ENCODE data around the gene LPCAT4.
A peak's percentile ranks its signal among the peaks of the same experiment; 100 is the strongest.
"Not testable (repeated sequence)": the region's sequence is repeated elsewhere in the genome, so short reads cannot be mapped to it uniquely, and the experiment has no call there.

The LPCAT4 gene

DNA sequence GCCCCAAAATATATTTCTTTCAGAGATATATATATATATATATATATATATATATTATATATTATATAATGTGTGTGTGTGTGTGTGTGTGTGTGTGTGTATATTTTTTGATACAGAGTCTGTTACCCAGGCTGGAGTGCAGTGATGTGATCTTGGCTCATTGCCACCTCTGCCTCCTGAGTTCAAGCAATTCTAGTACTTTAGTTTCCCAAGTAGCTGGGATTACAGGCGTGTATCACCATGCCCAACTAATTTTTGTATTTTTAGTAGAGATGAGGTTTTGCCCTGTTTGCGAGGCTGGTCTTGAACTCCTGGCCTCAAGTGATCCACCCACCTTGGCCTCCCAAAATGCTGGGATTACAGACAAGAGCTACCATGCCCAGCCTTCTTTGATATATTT lies 8.5 kb upstream of the LPCAT4 start:
- not testable (repeated sequence) for H3K27me3 ChIP-seq (ENCODE audit: insufficient read depth, low read length); H3K9me3 ChIP-seq (ENCODE audit: insufficient read depth, low read depth, low read length); H3K36me3 ChIP-seq (ENCODE audit: insufficient read depth, low read length); H3K9ac ChIP-seq (ENCODE audit: low read depth, low read length); H3K4me3 ChIP-seq (ENCODE audit: low read length); H3K4me1 ChIP-seq (ENCODE audit: insufficient read depth, low read length); H3K27ac ChIP-seq (ENCODE audit: low read depth, low read length)
- 83% methylated on average over 1 of the region's 2 CpGs for whole genome bisulfite sequencing

DNA sequence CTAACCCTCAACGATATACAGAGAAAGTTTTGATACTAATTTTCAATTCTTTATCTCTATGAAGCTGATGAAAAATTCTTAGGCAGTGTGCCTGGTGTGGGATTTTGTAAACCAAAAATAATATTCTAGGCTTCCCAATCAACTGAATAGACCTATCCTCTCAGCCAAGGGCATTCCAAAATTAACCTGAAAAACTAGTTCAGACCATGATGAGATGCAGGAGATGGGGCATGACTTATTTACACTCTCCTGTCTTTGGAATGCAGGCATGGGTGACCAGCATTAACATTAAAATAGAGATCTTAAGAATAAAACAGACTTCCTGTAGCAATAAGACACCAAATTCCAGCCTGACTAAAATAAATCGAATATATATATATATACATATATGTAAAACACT lies 7.8 kb upstream of the LPCAT4 start:
- no peak overlapping the region for H3K9ac ChIP-seq (ENCODE audit: low read depth, low read length)
- WGBS, result no CpG with 5 or more reads among the region's 2 CpGs

DNA sequence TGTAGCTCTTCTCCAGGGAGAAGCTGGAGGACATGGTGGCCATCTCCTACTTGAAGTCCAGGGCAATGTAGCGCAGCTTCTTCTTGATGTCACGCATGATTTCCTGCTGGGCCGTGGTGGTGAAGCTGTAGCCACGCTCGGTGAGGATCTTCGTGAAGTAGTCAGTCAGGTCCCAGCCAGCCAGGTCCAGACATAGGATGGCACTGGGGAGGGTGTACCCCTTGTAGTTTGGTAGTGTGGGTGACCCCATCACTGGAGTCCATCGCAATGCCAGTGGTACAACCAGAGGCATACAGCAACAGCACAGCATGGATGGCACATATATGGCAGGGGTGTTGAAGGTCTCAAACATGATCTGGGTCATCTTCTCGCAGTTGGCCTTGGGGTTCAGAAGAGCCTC lies 7.0 kb upstream of the LPCAT4 start:
- Histone ChIP-seq H3K27ac (ENCODE audit: low read depth, low read length) (no peak overlapping the region), H3K36me3 (ENCODE audit: insufficient read depth, low read length) (no peaks in the 10 kb centered on the region), H3K27me3 (ENCODE audit: insufficient read depth, low read length) (peaks cover 3% of the 10 kb centered on the region), H3K9me3 (ENCODE audit: insufficient read depth, low read depth, low read length) (0 out of 2 replicates have a peak, but pooled peaks cover 7% of the 10 kb centered on the region), H3K4me1 (ENCODE audit: insufficient read depth, low read length) (peaks cover 3% of the 10 kb centered on the region; the same call in 1 of the 2 replicates), H3K4me3 (ENCODE audit: low read length) (no peak overlapping the region), H3K9ac (ENCODE audit: low read depth, low read length) (no peak overlapping the region)
- 94% methylated on average over 8 of the region's 8 CpGs for WGBS

More for the DNA sequence above, 7.8 kb upstream of the LPCAT4 start:
- H3K4me3 ChIP-seq (ENCODE audit: low read length), result no peak overlapping the region
- H3K4me1 ChIP-seq (ENCODE audit: insufficient read depth, low read length), result peaks cover 3% of the 10 kb centered on the region; the same call in 1 of the 2 replicates
- peaks cover 3% of the 10 kb centered on the region for H3K27me3 ChIP-seq (ENCODE audit: insufficient read depth, low read length)
- H3K9me3 ChIP-seq (ENCODE audit: insufficient read depth, low read depth, low read length), result 0 out of 2 replicates have a peak, but pooled peaks cover 7% of the 10 kb centered on the region
- H3K27ac ChIP-seq (ENCODE audit: low read depth, low read length), result no peak overlapping the region
- no peaks in the 10 kb centered on the region for H3K36me3 ChIP-seq (ENCODE audit: insufficient read depth, low read length)

DNA sequence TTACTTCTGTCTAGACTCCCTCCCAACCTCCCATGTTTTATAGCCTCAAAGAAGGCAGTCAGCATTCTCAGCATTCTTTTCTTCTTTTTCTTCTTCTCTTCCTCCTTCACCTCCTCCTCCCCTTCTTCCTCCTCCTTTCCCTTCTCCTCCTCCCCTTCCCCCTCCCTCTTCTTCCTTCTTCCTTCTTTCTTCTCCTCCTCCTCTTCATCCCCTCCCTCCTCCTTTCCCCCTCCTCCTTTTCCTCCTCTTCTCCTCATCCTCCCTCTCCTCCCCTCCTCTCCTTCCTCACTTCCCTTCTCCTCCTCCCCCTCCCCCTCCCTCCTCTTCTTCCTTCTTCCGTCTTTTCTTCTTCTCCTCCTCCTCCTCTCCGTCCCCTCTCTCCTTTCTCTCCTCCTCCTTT lies 3.6 kb upstream of the LPCAT4 start:
- no peaks in the 10 kb centered on the region for H3K36me3 ChIP-seq (ENCODE audit: insufficient read depth, low read length)
- 0 out of 2 replicates have a peak, but pooled peaks cover 7% of the 10 kb centered on the region for H3K9me3 ChIP-seq (ENCODE audit: insufficient read depth, low read depth, low read length)
- H3K27ac ChIP-seq (ENCODE audit: low read depth, low read length), result no peak overlapping the region
- peaks cover 4% of the 10 kb centered on the region for H3K4me1 ChIP-seq (ENCODE audit: insufficient read depth, low read length)
- no peak overlapping the region for H3K4me3 ChIP-seq (ENCODE audit: low read length)
- 19% methylated on average over 2 of the region's 2 CpGs for WGBS
- H3K9ac ChIP-seq (ENCODE audit: low read depth, low read length), result no peak overlapping the region
- no peaks in the 10 kb centered on the region for H3K27me3 ChIP-seq (ENCODE audit: insufficient read depth, low read length)

DNA sequence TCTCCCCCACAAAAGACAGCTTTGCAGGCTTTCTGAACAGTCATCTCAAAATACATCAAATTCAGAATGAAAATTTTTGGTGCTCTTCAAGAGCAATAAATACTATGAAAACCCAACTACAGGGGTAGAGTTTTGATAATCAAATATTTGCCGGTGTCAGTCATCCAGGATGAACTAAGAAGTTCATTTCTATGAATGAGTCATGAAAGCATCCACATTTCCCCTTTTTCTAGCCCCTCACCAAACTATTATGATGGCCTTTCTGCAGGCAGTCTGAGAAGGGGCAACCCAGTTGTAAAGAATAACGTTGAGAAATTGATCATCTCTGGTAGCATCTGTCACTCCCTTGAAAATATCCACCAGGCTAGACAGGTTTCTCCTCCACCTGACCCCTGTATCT lies 3.1 kb upstream of the LPCAT4 start:
- Histone ChIP-seq H3K4me3 (ENCODE audit: low read length) (no peak overlapping the region), H3K27me3 (ENCODE audit: insufficient read depth, low read length) (no peaks in the 10 kb centered on the region), H3K36me3 (ENCODE audit: insufficient read depth, low read length) (0 out of 2 replicates have a peak, but pooled peaks cover under 1% of the 10 kb centered on the region), H3K9me3 (ENCODE audit: insufficient read depth, low read depth, low read length) (0 out of 2 replicates have a peak, but pooled peaks cover 7% of the 10 kb centered on the region), H3K4me1 (ENCODE audit: insufficient read depth, low read length) (peaks cover 6% of the 10 kb centered on the region), H3K9ac (ENCODE audit: low read depth, low read length) (no peak overlapping the region), H3K27ac (ENCODE audit: low read depth, low read length) (no peak overlapping the region)
- 80% methylated on average over 1 of the region's 2 CpGs for WGBS

DNA sequence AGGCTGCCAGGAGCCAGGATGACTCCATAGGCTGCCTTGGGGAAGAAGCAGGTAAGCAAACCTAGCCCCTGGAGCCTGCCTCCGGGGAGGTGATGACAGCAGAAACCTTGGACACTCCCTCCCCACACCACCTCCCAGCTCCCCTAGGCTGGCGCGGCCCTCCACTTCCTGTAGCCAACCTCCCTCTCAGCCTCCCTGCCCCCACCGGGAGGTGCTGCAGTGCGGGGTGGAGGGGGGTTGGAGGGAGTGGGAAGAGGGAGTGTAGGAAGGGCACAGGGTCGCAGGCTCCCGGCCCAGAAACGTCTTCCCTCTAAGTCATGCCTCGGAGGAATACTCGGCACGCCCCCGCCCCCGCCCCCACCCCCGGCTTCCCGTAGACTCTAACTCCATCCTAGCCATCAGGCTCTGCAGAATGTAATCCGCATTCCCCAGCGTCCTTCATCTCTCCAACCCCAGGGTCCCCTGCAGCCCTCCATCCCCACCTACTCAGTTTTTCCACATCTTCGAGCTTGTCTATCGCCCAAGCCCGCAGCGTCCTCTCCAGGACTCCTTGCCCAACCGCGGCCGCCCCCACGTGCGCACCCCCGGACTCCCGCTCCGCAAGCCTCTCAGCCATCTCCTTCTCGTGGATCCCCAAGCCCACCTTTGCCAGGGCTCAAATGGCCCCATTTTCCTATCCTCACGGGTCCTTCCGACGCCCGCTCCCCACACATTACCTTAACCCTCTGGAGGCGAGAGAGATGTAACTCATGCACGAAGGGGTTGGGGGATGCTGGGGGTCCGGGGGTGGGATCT lies 528 bp downstream of the LPCAT4 start:
- H3K27ac ChIP-seq (ENCODE audit: low read depth, low read length), result peak overlapping the region; percentile 80
- H3K36me3 ChIP-seq (ENCODE audit: insufficient read depth, low read length), result peaks cover 30% of the 10 kb centered on the region
- H3K27me3 ChIP-seq (ENCODE audit: insufficient read depth, low read length), result no peaks in the 10 kb centered on the region
- H3K9me3 ChIP-seq (ENCODE audit: insufficient read depth, low read depth, low read length), result no peaks in the 10 kb centered on the region
- H3K4me1 ChIP-seq (ENCODE audit: insufficient read depth, low read length), result peaks cover 6% of the 10 kb centered on the region
- peak overlapping the region; percentile 98 for H3K4me3 ChIP-seq (ENCODE audit: low read length)
- peak overlapping the region; percentile 97 for H3K9ac ChIP-seq (ENCODE audit: low read depth, low read length)
- under 1% methylated on average over 35 of the region's 37 CpGs for WGBS

DNA sequence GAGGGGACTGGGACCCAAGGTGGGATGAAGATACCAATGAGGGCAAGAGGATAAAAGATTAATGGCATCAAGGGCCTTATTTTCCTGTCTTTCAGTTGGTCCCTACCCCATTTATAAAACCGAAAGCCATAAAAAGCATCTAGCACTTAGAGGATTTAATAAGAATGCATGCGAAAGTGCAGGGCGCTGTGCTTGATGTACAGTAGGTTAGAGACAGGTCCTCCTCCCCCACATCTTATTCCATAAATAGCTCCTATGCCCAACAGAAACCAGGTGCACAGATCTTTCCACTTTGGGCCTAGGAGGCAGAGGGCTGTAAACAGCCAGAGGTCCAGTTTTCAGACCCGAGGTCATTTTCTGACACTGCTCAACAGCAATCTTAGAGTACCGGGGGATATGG lies 1.2 kb downstream of the LPCAT4 start:
- 60% methylated on average over 5 of the region's 5 CpGs for WGBS
- peaks cover 37% of the 10 kb centered on the region for H3K36me3 ChIP-seq (ENCODE audit: insufficient read depth, low read length)
- no peak overlapping the region; the same call in 1 of the 2 replicates for H3K27ac ChIP-seq (ENCODE audit: low read depth, low read length)
- H3K4me1 ChIP-seq (ENCODE audit: insufficient read depth, low read length), result peaks cover 6% of the 10 kb centered on the region
- no peaks in the 10 kb centered on the region for H3K27me3 ChIP-seq (ENCODE audit: insufficient read depth, low read length)
- no peaks in the 10 kb centered on the region for H3K9me3 ChIP-seq (ENCODE audit: insufficient read depth, low read depth, low read length)
- no peak overlapping the region for H3K9ac ChIP-seq (ENCODE audit: low read depth, low read length)
- H3K4me3 ChIP-seq (ENCODE audit: low read length), result peak overlapping the region; percentile 98

DNA sequence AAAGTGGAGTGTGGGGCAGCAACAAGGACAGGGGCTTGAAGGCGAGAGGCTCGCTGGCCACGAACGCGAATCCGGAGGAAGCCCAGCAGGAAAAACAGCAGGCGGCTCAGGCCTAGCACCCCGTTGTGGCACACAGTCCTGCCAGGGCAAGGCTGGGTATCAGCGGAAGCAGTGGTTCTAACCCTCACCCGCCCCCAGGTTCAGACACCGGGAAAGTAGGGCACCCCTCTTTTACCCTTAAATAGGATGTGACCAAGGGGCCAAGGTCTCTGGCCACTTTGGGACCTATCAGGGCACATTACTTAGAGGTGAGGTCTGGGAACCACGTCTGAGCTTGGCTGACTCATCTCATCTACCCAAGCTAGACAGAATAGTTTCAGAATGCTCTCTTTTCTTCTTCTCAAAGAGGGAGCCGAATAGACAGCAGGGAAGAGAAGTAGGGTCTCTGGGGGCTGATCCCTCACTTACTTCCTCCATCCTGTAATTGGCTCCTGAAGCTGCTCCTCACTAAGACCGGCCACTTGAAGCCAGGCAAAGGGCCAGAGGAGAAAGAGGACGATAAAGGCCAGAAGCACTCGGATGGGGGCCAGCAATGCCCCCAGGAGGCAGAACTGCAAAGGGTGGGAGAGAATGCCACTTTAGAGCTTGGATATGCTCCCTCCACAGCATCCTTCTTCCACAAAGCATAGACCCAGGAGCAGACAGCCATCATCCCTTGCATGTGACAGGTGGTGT lies 1.7 kb downstream of the LPCAT4 start:
- 86% methylated on average over 16 of the region's 16 CpGs for WGBS
- H3K4me3 ChIP-seq (ENCODE audit: low read length), result peak overlapping the region; percentile 98
- no peaks in the 10 kb centered on the region for H3K9me3 ChIP-seq (ENCODE audit: insufficient read depth, low read depth, low read length)
- no peak overlapping the region for H3K27ac ChIP-seq (ENCODE audit: low read depth, low read length)
- H3K9ac ChIP-seq (ENCODE audit: low read depth, low read length), result no peak overlapping the region
- no peaks in the 10 kb centered on the region for H3K27me3 ChIP-seq (ENCODE audit: insufficient read depth, low read length)
- peaks cover 6% of the 10 kb centered on the region for H3K4me1 ChIP-seq (ENCODE audit: insufficient read depth, low read length)
- H3K36me3 ChIP-seq (ENCODE audit: insufficient read depth, low read length), result peaks cover 42% of the 10 kb centered on the region

DNA sequence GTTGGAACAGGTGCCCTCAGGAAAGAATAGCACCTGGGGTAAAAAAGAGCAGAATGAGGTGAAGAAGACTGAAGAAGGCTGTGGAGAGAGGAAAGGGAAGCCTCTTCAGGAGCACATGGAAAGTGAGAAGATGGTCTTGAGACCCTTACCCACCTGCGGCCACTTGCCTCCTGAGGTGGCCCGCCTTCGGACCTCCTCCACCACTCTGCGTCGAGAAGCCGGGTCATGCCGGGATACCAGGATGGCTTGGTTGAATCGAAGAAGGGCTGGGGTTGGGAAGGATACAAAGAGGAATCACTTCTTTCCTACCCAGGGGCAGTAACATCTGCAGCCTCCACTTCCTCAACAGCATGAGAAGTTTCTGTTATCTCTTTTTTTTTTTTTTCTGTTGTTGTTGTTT lies 3.0 kb downstream of the LPCAT4 start:
- Histone ChIP-seq H3K9ac (ENCODE audit: low read depth, low read length) (no peak overlapping the region), H3K36me3 (ENCODE audit: insufficient read depth, low read length) (peaks cover 54% of the 10 kb centered on the region), H3K9me3 (ENCODE audit: insufficient read depth, low read depth, low read length) (no peaks in the 10 kb centered on the region), H3K27ac (ENCODE audit: low read depth, low read length) (no peak overlapping the region), H3K4me3 (ENCODE audit: low read length) (no peak overlapping the region), H3K27me3 (ENCODE audit: insufficient read depth, low read length) (no peaks in the 10 kb centered on the region), H3K4me1 (ENCODE audit: insufficient read depth, low read length) (peaks cover 6% of the 10 kb centered on the region)
- 98% methylated on average over 8 of the region's 8 CpGs for WGBS

DNA sequence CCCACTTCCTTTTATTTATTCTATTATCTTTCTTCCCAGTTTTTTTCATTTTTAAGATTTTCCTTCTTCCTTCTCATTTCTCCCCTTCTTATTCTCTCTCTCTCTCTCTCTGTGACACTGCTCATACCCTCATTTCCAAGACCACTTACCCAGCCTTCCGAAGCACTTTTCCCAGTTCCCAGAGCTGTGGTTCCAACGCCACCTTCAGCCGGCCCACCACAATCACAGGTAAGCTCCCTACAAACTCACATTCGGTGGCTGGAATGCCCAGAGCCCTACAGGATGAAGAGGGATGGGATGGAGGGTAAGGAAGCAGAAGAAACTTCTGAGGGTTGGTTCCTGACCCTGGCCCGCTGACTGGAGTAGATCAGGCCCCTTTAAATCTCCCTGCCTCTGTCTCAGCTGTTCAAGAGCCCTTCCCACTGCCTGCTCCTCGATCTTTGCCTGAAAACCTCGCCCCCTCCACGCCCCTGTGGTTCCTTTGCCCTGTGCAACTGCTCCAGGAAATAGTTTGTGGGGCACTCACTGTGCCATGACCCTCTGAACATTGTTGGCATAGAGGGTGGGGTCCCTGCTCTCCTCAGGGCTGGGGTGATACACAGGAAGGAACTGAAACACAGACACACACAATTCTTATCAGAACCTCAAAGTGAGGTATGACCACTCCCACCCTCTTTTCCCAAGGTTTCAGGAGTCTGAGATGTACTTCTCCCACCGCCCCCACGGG lies 4.8 kb downstream of the LPCAT4 start:
- Histone ChIP-seq H3K9me3 (ENCODE audit: insufficient read depth, low read depth, low read length) (no peaks in the 10 kb centered on the region), H3K4me1 (ENCODE audit: insufficient read depth, low read length) (peaks cover 6% of the 10 kb centered on the region), H3K27me3 (ENCODE audit: insufficient read depth, low read length) (no peaks in the 10 kb centered on the region), H3K36me3 (ENCODE audit: insufficient read depth, low read length) (peaks cover 72% of the 10 kb centered on the region), H3K9ac (ENCODE audit: low read depth, low read length) (no peak overlapping the region), H3K4me3 (ENCODE audit: low read length) (no peak overlapping the region), H3K27ac (ENCODE audit: low read depth, low read length) (no peak overlapping the region)
- 90% methylated on average over 10 of the region's 10 CpGs for WGBS

DNA sequence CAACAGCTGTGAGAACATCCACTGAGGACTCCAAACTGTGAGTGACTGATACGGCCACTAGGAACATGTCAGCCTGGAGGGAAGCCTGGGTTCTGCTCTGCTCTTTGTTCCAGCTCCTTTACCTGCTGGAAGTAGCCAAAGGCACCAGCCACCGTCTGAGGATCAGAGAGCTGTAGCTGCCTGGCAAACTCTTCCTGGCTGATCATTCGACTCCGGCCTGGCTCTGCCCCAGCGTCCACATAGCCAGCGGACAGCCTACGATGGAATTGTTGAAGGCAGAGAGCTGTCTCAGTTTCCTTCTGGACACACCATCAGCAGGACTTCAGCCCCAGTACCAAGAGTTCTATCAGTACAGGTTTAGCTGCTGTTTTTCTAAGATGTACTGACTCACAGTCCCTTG lies 5.7 kb downstream of the LPCAT4 start:
- no peak overlapping the region for H3K27ac ChIP-seq (ENCODE audit: low read depth, low read length)
- H3K9me3 ChIP-seq (ENCODE audit: insufficient read depth, low read depth, low read length), result no peaks in the 10 kb centered on the region
- H3K27me3 ChIP-seq (ENCODE audit: insufficient read depth, low read length), result no peaks in the 10 kb centered on the region
- 97% methylated on average over 7 of the region's 7 CpGs for WGBS
- no peak overlapping the region for H3K9ac ChIP-seq (ENCODE audit: low read depth, low read length)
- no peak overlapping the region for H3K4me3 ChIP-seq (ENCODE audit: low read length)
- peaks cover 6% of the 10 kb centered on the region for H3K4me1 ChIP-seq (ENCODE audit: insufficient read depth, low read length)
- H3K36me3 ChIP-seq (ENCODE audit: insufficient read depth, low read length), result peaks cover 80% of the 10 kb centered on the region

Data from HUES64 (cell line).